Glutamatergic neuron (in vitro differentiated cells): ENCODE measurements around the gene LCAT. TPM values are rescaled to one million over a fixed set of nuclear protein-coding genes. Genes with fewer than 3 reads are reported as not detected.

Source experiments
- DNase-seq: peaks from one replicate; pipeline ENCODE4 v3.0.0; 2022
- H3K27ac Mint-ChIP-seq: one replicate; pipeline ENCODE4 v1.8.0; 2020; ENCODE audit warnings: mild to moderate bottlenecking, mixed read lengths, inconsistent platforms; ENCODE audit not compliant: unreplicated experiment
- H3K27me3 Mint-ChIP-seq: one replicate; pipeline ENCODE4 v1.8.0; 2020; ENCODE audit warnings: mild to moderate bottlenecking, moderate library complexity, mixed read lengths, inconsistent platforms; ENCODE audit not compliant: unreplicated experiment
- H3K36me3 Mint-ChIP-seq: one replicate; pipeline ENCODE4 v1.8.0; 2020; ENCODE audit warnings: mild to moderate bottlenecking, mixed read lengths, inconsistent platforms; ENCODE audit not compliant: unreplicated experiment
- H3K4me1 Mint-ChIP-seq: one replicate; pipeline ENCODE4 v1.8.0; 2020; ENCODE audit warnings: mild to moderate bottlenecking, low read depth, mixed read lengths, inconsistent platforms; ENCODE audit not compliant: unreplicated experiment
- H3K4me3 Mint-ChIP-seq: one replicate; pipeline ENCODE4 v1.8.0; 2020; ENCODE audit warnings: mild to moderate bottlenecking, mixed read lengths, inconsistent platforms; ENCODE audit not compliant: unreplicated experiment
- H3K9me3 Mint-ChIP-seq: one replicate; pipeline ENCODE4 v1.8.0; 2020; ENCODE audit warnings: mild to moderate bottlenecking, moderate library complexity, mixed read lengths, inconsistent platforms; ENCODE audit not compliant: unreplicated experiment
- CTCF ChIP-seq: fragments of 200-600 bp; sonication (generic); IDR thresholded peaks from one replicate; pipeline ENCODE4 v1.5.0; 2021; ENCODE audit not compliant: partially characterized antibody, unreplicated experiment
- total RNA-seq: library from RNA; stranded (reverse); fragmentation: NEBNext Ultra II Directional; extraction: Animal tissue kit (Norgen Biotek cat#: 25700); gene quantifications from one replicate; pipeline ENCODE4 v1.2.1, GENCODE V29; 2021; ENCODE audit not compliant: unreplicated experiment

The LCAT gene
- total RNA-seq, 1 donor from 2014 or later: 8.7 TPM

- H3K4me3 Mint-ChIP-seq: no peak overlapping the region
- H3K4me1 Mint-ChIP-seq: peaks cover 2% of the 10 kb centered on the region
- peaks cover 5% of the 10 kb centered on the region for H3K36me3 Mint-ChIP-seq
- H3K9me3 Mint-ChIP-seq: peaks cover 5% of the 10 kb centered on the region
- no peak overlapping the region for H3K27ac Mint-ChIP-seq
- DNase-seq: no peak
- TF ChIP-seq CTCF: no peak
- H3K27me3 Mint-ChIP-seq: no peaks in the 10 kb centered on the region
Measured at GRCh38 chr16:67982011-67982696, 38.2 kb upstream of the LCAT start.

GRCh38 chr16:67979955-67980678 lies 36.2 kb upstream of the LCAT start, which contains the start of gene DPEP3:
Gene DPEP3 (minus strand): TSS chr16:67980499. CDS start chr16:67980380, 119 bp downstream.
- Mint-ChIP-seq H3K27ac (no peak within 1 kb of the TSS), H3K4me3 (no peak within 1 kb of the TSS), H3K27me3 (no peaks in the 10 kb centered on the region), H3K9me3 (peaks cover 9% of the 10 kb centered on the region), H3K4me1 (peaks cover 4% of the 10 kb centered on the region), H3K36me3 (peaks cover 5% of the 10 kb centered on the region)
- TF ChIP-seq CTCF: peak; percentile 28
- DNase-seq: peak; percentile 34

GRCh38 chr16:67977469-67978227 lies 33.7 kb upstream of the LCAT start:
- H3K27ac Mint-ChIP-seq: no peak overlapping the region
- H3K36me3 Mint-ChIP-seq: peaks cover under 1% of the 10 kb centered on the region
- no peak for TF ChIP-seq CTCF
- H3K9me3 Mint-ChIP-seq: peaks cover 5% of the 10 kb centered on the region
- H3K27me3 Mint-ChIP-seq: no peaks in the 10 kb centered on the region
- H3K4me3 Mint-ChIP-seq: no peak overlapping the region
- no peak for DNase-seq
- peaks cover 2% of the 10 kb centered on the region for H3K4me1 Mint-ChIP-seq

- Mint-ChIP-seq H3K27ac (no peak overlapping the region), H3K27me3 (no peaks in the 10 kb centered on the region), H3K4me3 (no peak overlapping the region), H3K4me1 (peaks cover 2% of the 10 kb centered on the region), H3K36me3 (no peaks in the 10 kb centered on the region), H3K9me3 (peaks cover 5% of the 10 kb centered on the region)
- no peak for DNase-seq
- TF ChIP-seq CTCF: no peak
Measured at GRCh38 chr16:67977005-67977404, 33.1 kb upstream of the LCAT start.
